Measurements from ENCODE around the gene SLC9A9. TPM values are rescaled to one million over a fixed set of nuclear protein-coding genes. Genes with fewer than 3 reads are reported as not detected.

The SLC9A9 gene
- total and polyA plus RNA-seq, 9 of the 15 experiments (the other 6 are each of a cell fraction or from before 2014, with no cell fraction given): 0.03 to 0.13 TPM; not detected in 7

DNA sequence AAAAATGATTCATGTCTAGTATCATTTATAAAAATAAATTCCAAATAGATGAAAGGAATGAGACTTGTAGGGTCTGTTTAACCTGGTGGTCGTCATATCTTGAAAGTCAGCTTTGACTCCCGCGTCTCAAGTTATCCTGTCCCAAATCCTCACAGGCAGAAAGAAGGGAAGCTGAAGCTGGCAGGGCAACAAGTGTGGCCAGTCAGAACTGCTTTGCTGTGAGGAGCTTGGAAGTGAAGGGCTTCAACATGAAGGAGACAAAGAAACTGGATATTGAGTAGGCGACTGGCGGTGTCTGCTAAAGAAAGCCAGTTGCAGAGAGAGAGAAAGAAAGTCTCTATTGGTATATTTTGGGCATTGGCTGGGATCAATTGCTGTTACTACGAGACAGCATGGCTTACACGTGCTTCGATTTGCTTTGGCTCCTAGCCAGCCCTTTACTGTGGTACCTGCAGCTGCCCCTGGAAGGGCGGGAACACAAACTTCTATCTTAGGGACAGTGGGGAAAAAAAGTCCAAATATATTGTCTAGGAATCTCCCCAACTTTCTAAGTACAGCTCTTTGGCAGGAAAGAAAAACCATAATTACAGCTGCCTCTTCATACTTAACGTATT lies 621.5 kb downstream of the SLC9A9 start:
- no peaks in the 10 kb centered on the region for H3K27me3 ChIP-seq (ENCODE audit: control insufficient read depth in 2 of 2, insufficient read depth in 2 of 2, low read length in 2 of 2)
- ChIA-PET POLR2A (no interaction called here), CTCF (ENCODE audit: low intra/inter-chr PET ratio) (no interaction called here)
- no peaks in the 10 kb centered on the region for H3K9me3 ChIP-seq (replicated peaks; ENCODE audit: control insufficient read depth, insufficient read depth, low read depth, low read length)
- no peaks in the 10 kb centered on the region for H3K36me3 ChIP-seq (ENCODE audit: control insufficient read depth, insufficient read depth, low read length)
- intact Hi-C loops (cut with micrococcal nuclease): no loop called here
- peaks cover 13 to 17% of the 10 kb centered on the region in 2 experiments for H3K4me1 ChIP-seq (replicated peaks in 1 of 2; ENCODE audit: control insufficient read depth in 2 of 2, insufficient read depth in 2 of 2, low read length in 2 of 2)
- H3K4me3 ChIP-seq: no peak overlapping the region
- in situ Hi-C loops (cut with MboI): no loop called here
- no peak for TF ChIP-seq SP1 (CRISPR knock-in tag; IDR thresholded peaks at IDR 0.05)
- TF ChIP-seq, protein P1, sequence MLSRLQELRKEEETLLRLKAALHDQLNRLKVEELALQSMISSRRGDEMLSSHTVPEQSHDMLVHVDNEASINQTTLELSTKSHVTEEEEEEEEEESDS (CRISPR knock-in tag; IDR thresholded peaks at IDR 0.05): no peak
- peak; percentile 70 for TF ChIP-seq NFIC (IDR thresholded peaks at IDR 0.05)
- no peak for TF ChIP-seq GABPA (tag; conservative IDR thresholded peaks at IDR 0.05; ENCODE audit: low read depth)
- no peak for TF ChIP-seq GABPB1 (CRISPR knock-in tag; IDR thresholded peaks at IDR 0.05)
- TF ChIP-seq TOE1 (IDR thresholded peaks at IDR 0.05; ENCODE audit: borderline replicate concordance): no peak
- TF ChIP-seq TOE1 (CRISPR knock-in tag; IDR thresholded peaks at IDR 0.05; ENCODE audit: borderline replicate concordance, low read depth): no peak
- TF ChIP-seq, protein P2, sequence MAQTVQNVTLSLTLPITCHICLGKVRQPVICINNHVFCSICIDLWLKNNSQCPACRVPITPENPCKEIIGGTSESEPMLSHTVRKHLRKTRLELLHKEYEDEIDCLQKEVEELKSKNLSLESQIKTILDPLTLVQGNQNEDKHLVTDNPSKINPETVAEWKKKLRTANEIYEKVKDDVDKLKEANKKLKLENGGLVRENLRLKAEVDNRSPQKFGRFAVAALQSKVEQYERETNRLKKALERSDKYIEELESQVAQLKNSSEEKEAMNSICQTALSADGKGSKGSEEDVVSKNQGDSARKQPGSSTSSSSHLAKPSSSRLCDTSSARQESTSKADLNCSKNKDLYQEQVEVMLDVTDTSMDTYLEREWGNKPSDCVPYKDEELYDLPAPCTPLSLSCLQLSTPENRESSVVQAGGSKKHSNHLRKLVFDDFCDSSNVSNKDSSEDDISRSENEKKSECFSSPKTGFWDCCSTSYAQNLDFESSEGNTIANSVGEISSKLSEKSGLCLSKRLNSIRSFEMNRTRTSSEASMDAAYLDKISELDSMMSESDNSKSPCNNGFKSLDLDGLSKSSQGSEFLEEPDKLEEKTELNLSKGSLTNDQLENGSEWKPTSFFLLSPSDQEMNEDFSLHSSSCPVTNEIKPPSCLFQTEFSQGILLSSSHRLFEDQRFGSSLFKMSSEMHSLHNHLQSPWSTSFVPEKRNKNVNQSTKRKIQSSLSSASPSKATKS (CRISPR knock-in tag; IDR thresholded peaks at IDR 0.05): no peak
- TF ChIP-seq ZNF23 (CRISPR knock-in tag; IDR thresholded peaks at IDR 0.05): no peak
- TF ChIP-seq SFPQ (IDR thresholded peaks at IDR 0.05; ENCODE audit: low read depth, low read length): no peak
- no peak for TF ChIP-seq PURB (CRISPR knock-in tag; IDR thresholded peaks at IDR 0.05; ENCODE audit: low read depth)
- TF ChIP-seq ZNF197 (CRISPR knock-in tag; IDR thresholded peaks at IDR 0.05; ENCODE audit: low read depth): no peak
- no peak for TF ChIP-seq ZNF224 (CRISPR knock-in tag; IDR thresholded peaks at IDR 0.05)
- TF ChIP-seq, protein P3, sequence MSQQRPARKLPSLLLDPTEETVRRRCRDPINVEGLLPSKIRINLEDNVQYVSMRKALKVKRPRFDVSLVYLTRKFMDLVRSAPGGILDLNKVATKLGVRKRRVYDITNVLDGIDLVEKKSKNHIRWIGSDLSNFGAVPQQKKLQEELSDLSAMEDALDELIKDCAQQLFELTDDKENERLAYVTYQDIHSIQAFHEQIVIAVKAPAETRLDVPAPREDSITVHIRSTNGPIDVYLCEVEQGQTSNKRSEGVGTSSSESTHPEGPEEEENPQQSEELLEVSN (IDR thresholded peaks at IDR 0.05; ENCODE audit: borderline replicate concordance in 1 of 2, extremely low read depth in 1 of 2, insufficient read depth in 1 of 2, insufficient read length in 1 of 2, low read depth in 1 of 2, low read length in 1 of 2, poor library complexity in 1 of 2, severe bottlenecking in 1 of 2): peak in 1 of 2 experiments; percentile 34
- TF ChIP-seq NFYB (IDR thresholded peaks at IDR 0.05; ENCODE audit: extremely low read depth, insufficient read length): no peak
- H4K20me1 ChIP-seq (replicated peaks; ENCODE audit: control insufficient read depth, insufficient read depth, low read length): no peaks in the 10 kb centered on the region
- FAIRE-seq (no peak), ATAC-seq (no peak), DNase-seq (ENCODE audit: extremely low read depth in 1 of 4, low spot score in 3 of 4) (no peak)
- 66% methylated on average over 10 of the region's 10 CpGs for WGBS (ENCODE audit: insufficient coverage, low coverage, missing lambda C conversion rate)
- no peaks in the 10 kb centered on the region for H3K9me1 ChIP-seq (ENCODE audit: control insufficient read depth, insufficient read depth, low read length)
- H3K9ac ChIP-seq (ENCODE audit: insufficient read depth in 1 of 2, low read depth in 2 of 2, low read length in 2 of 2): no peak overlapping the region
- H3K27ac ChIP-seq (ENCODE audit: extremely low read depth, low read depth, low read length): no peak overlapping the region
- no peaks in the 10 kb centered on the region for H3K79me2 ChIP-seq (ENCODE audit: control insufficient read depth, insufficient read depth, low read length)
- no peak overlapping the region for H3K4me2 ChIP-seq (ENCODE audit: insufficient read depth, low read length)
- BruUV-seq (replicated peaks): no TSS peak
- H2AFZ ChIP-seq (ENCODE audit: low read depth, low read length): peak overlapping the region; percentile 84
